NCI-H2196 treated with DMSO at 0.1 percent for 48 hours (cell line): ENCODE data around the gene ALS2CL.
"Not testable (repeated sequence)": the region's sequence is repeated elsewhere in the genome, so short reads cannot be mapped to it uniquely, and the experiment has no call there.

Experiments used
- DNase-seq: peaks from one replicate; lab custom pipeline; 2025; ENCODE audit not compliant: unreplicated experiment; lab: John Stamatoyannopoulos, UW

The ALS2CL gene

DNA sequence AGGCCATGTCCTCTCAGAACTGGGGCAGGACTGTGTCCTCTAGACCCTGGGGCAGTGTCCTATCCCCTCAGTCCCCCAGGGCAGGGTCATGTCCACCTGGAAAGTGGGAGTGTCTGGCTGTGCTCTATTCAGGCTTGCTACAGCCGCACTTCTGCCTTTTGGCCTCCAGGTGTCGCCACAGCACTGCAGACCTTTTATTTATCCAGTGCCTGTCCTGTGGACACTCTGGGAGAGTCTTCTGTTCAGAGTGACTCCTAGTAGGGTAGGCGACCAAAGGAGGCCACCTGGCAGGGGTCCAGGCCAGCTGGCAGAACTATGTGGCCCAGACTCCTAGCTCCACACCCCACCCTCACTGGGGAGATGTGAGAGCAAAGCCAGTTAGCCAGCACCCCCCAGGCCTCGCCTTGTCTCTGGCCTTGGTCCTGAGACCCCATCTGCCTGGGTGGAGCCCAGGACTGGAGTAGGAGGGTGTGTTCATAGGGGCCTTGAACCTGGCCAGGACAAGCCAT lies 11.6 kb upstream of the ALS2CL start:
- DNase-seq = peak; percentile 27

DNA sequence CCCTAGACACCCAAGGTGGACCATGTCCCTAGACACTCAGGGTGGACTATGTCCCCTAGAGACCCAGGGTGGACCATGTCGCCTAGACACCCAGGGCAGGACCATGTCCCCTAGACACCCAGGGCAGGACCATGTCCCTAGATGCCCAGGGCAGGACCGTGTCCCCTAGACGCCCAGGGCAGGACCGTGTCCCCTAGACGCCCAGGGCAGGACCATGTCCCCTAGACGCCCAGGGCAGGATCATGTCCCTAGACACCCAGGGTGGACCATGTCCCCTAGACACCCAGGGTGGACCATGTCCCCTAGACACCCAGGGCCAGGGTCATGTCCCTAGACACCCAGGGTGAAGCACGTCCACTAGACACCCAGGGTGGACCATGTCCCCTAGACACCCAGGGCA lies 10.9 kb upstream of the ALS2CL start:
- DNase-seq = not testable (repeated sequence)

DNA sequence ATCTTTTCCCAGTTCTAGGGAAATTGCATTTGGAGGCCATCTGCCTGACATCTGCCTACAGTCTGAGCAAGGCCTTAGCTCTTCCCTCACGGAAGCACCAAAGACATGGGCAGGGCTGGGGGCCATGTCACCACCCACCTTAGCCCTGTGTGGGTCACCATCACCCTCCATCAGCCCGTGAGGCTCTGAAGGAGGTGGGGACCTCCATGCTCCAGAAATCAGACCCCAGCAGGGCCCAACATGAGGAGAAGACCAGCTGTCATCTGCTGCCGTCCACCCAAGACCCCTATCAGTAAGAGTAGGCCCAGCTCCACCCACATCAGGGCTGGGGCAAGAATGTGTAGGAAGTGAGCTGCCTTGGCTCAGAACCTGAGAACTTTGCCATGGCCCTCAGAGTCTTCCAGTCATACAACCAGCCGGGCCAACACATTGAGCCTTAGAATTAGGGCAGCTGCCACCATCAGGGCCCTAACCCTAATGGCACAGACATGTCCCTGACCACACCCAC lies 9.6 kb upstream of the ALS2CL start:
- no peak for DNase-seq

DNA sequence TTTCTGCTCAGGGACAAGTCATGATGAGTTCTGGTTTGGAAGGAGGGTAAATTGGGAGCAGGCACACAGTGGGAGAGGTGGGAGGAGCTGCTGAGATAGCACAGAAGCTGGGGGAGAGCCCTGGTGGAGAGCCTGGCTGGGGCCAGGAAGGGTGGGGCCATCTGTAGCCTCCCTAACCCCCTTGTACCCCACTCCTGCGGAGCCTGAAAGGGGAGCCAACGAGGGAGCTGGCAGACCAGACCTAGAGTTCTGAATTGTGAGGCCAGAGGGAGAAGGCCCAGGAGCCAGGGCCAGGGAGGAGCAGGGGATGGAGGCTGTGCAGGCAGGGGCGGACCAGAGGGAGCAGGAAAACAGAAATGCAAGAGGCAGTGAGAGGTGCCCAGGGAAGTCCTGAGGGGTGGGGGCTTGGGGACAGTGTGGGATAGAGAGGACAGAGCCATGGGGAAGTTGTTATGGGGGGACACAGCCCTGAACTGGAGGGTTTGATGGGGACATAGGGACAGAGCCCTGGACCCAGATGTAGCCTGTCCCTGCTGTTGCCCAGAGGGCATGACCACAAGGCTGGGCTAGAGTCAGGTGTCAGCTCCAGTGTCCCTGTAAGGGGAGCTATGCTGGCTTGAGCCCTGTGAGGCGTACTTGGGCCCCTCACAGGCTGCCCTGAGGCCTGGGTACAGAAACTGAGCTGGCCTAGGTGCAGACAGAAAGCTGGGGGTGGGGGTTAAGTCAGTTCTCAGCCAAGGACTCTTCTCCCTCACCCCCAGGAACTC lies 8.9 kb upstream of the ALS2CL start:
- DNase-seq = no peak

DNA sequence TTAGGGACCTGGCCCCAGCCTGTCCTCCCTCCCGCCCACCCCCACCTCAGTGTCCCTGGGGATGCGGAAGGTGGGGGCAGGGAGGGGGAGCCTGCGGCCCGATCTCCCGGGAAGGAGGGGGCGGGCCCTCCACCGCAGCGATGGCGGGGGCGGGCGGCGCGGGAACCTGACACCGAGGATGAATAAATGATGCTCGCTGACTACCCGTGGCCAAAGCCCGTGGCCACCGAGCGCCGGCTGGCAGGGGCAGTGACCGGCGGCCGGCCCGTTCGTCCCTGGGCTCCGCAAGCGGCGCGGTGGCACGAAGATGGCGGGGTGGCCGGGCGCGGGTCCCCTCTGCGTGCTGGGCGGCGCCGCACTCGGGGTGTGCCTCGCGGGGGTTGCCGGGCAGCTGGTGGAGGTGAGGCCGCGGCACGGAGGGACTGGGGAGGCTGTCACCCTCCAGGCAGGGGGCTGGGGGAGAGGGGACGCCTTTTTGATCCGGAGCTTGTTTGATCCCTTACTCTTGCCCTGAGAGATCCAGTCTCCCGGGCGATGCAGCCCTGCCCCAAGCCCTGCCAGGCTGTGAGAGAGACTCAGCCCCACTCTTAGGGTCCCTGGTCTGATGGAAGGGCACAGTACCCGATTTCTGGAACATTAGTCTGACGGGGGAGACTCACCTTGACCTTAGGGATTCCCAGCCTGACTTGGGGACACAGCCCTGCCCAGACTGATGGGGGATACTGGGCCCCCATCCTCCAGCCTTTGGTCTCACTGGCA lies 7.9 kb upstream of the ALS2CL start, which contains the start of gene TMIE:
Gene TMIE (plus strand): TSS at position 212 of the 759 bp plus-strand sequence. CDS start 96 bp downstream, at position 308.
- DNase-seq = no peak

DNA sequence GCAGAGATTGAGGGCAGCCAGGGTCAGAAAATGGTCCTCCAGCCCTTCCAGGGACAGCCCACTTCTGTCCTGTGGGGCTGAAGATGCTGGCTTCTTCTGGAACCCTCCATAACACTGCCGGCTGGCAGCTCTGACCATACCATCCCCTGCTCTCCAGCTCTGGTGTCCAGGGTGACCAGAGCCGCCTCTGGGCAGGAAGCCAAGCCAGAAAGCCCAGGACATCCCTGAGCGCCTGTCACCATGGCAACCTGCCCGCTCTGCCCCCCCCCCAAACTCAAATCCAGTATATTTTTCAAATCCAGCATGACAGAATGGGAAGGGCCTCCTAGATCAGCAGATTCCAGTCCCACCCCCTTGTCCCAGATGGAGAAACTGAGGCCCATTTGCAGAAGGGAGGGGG lies 7.3 kb upstream of the ALS2CL start:
- peak; percentile 40 for DNase-seq

DNA sequence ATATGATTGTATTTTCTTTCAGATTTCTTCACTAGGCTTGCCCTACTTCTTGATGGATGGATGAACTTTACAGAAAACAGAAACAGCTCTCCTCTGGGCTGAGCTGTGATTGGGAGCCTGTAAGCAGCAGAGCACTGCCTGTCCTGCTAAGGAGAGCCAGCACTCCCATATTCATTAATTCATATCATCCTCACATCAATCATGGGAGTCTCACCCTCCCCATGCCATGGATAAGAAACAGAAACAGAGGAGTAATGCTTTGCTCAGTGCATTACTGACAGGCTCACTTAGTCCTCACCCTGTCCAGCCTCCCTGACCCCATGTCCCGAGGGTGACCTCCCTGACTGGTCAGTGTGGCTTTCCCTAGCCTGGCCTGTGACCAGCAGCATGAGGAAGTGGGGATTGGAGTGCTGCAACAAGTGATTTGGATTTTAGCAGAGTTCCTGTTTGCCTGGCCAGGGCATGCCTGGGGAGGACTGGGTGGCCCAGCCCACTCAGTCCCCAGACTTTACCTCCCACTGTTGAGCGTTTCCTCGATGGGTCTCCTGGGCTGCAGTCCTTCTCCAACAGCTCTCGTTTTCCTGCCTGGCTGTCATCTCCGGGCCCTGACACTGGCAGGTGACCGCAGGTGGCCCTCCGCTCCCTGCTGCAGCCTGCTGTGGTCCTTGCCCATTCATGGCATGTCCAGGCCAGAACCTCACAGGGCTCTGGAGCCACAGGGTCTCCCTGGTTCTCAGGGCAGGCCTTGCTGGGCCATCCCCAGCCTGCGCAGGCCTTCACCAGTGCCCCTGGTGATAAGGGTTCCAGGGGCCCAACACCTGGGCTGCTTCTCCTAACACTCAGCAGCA lies 6.4 kb upstream of the ALS2CL start:
- no peak for DNase-seq

DNA sequence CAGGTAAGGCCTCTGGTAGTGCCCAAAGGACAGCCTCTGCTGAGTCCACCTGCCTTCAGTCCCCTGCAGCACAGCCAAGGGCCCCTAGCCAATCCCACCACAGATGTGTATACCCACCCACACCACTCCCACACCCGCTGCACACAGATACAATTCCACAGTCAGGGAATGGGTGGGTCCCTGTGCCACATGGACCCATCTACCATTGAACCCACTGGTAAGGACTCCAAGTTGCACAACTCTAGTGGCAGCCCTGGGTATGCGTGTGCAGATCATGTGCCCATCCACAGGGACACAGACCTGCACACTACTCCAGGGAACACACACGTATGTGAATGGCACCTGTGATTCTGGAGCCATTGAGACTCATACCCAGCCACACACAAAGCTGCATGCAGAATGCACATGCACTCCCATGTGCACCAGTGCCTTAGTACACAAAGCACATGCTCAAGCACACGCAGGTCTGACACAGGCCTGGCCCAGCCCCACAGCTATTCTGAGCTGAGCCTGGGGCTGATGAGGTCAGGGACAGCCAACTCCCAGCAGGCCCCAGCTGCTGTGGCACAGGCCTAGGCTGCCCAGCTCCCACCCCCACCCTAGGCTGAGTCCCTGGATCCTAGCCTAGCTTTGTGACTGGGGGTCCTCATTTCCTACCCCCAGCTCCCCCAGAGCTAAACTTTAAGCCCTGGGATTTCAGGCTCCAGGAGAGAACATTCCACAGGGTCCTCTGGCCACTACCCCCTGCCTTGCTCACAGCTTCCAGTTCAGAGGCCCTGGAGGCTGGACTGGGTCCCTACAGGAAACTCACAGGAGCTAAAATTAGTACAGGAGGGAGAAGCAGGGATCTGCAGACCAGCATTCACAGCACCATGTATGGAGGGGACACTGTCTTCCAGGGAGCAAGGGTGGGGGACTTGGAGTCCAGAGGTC lies 2.7 kb upstream of the ALS2CL start:
- no peak for DNase-seq

DNA sequence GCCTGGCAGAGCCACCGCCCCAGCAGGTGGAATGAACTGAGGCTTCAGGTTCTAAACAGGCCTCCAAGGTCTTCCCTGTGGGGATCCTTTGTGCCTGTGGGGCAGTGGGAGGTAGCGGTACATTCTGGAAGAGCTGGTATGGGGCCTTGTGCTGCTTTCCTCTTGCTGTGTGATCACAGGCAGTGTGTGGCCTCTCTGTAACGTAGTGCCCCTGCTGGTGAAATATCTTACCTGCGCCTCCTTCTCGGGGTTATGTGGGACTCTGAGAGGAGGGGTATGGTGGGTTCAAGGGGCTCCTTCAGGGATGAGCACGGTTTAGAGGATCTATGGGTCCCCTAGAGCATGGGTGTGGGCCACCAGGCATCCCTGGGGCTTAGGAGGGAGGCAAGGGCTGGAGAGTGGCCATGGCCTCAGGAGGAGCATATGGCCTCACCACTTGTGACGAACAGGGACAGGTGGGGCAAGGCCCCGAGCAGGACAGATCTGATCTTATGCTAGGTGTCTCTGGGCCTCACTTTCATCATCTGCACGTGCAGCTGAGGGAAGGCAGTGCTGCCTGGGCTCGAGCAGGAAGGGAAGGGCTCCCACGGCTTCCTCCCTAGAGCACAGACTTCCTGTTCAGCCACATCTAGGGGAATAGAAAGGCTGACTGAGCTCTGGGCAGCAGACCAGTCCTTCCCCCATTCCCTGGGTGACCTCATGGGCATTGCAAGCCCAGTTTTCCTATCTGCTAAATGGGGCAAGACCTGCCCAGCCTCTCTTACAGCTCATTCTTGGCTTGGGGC lies 1.9 kb upstream of the ALS2CL start:
- DNase-seq = no peak

DNA sequence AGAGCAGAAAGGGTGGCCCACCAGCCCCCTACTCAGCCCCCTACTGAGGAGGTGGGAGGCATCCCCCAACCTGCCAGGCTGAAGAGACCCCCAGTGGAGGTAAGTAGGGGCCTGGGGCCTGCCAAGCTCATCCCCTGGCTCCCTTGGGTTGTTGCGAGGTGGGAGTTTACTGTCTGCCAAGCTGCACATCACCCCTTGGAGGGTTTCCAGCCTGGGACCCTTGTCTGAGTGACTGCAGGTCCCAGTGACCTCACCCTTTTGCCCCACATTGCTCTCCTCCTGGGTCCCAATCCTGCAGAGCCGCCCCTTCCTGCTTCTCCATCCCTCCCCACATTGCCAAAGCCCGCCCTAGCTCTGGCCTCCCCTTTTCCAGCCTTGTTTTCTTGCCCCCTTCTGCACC lies 1.0 kb upstream of the ALS2CL start:
- no peak for DNase-seq

DNA sequence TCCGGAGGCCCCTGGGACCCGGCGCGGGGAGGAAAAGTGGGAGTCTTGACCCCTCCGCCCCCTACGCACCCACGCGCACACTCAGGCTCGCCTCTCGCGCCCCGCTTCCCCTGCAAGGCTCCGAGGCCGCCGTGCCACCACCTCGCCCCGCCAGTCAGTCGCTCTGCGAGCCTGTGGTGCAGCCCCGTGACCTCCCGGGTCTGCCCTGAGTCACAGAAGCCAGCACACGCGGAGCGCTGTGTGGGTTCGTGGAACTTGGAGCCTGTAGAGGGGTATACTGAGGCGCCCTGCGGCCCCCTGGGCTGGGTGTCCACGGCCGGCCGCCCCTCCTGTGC lies 380 bp upstream of the ALS2CL start:
- no peak for DNase-seq

DNA sequence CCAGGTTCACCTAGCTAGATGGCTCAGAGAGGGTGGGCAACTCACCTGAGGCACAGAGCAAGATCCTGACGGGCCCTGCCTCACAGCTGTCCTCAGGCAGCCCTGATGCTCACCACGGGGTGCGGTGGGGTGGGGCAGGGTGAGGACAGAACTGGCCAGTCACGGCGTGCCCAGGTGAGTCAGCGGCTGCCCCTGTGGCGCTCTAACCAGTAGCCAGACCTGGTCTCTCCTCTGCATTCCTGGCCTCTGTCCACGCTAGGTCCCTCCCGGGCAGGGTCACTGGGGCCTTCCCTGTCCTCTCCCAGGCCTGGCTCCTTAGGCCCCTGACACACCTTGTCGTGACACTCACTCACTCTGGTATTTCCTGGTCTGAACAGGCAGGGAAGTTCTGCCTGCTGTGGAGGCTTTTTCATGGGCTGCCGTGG lies 901 bp downstream of the ALS2CL start:
- no peak for DNase-seq

DNA sequence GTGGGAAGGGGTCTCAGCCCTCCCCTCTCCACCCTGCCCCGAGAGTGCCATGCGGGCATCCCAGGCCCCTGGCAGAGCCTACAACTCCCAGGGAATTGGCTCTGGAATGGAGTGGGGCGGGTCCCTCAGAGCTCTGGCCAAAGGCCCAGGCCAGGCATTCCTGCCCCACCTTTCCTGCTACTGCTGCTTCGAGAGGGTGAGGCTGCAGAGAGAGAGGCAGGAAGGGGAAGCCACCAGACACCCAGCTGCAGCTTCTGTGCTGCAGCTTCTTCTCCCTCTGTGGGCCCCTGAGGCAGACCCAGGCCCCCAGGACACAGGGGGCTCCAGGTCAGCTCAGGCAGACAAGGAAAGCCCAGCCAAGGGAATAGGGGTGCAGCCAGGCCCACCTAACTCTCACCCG lies 2.7 kb downstream of the ALS2CL start:
- no peak for DNase-seq

DNA sequence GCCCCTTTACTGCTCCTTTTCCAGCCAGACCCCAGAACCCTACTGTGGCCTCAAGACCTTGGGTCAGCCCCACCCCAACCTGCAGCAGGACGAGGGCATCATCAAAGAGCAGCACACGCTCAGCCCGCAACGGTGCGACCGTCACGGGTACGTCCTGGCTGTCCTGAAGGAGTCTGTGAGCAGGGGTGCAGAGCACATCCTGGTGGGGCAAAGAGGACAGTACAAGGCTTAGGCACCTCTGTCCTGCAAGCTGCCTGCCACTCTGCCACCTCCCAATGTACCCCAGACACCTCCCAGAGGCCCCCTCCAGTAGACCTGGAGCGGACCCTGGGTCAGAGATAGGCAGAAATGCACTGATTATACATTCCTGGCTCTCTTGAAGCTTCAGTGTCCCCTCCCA lies 8.0 kb downstream of the ALS2CL start:
- no peak for DNase-seq

DNA sequence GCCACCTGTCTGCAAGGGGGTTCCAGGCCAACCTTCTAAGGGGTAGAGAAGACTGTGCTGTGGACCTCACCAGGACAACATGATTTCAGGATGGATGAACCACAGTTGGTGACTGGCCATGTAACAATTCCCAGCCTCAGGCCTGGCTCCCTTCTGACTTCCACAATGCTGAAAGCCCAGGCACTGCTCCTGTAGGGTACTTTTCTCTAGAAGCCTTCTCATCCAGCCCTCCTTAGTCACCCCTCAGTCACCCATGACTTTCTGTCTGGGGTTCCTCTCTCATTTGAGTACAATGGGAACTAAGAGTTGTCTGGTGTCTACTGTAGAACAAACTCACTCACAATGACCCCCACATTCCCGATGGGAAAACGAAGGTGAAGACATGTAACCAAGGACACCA lies 8.6 kb downstream of the ALS2CL start:
- DNase-seq = no peak

DNA sequence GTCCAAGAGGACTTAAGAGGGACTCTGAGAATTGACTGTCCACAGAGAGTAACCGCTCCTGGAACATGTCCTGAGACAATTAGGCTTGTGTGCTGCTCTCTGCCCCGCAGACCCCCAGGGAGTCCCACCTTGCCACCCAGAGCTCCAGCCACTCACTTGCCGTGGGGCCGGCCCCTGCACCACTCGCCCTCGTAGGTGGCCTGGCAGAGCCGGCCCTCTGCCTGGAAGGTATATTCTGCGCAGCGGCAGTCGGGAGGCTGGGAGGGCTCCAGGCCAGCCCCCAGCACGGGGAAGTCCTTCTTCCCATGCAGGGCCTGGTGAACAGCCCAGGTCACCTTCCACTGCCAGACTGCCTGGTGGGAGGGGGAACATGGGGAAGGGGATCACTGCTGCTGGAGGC lies 10.5 kb downstream of the ALS2CL start:
- no peak for DNase-seq

DNA sequence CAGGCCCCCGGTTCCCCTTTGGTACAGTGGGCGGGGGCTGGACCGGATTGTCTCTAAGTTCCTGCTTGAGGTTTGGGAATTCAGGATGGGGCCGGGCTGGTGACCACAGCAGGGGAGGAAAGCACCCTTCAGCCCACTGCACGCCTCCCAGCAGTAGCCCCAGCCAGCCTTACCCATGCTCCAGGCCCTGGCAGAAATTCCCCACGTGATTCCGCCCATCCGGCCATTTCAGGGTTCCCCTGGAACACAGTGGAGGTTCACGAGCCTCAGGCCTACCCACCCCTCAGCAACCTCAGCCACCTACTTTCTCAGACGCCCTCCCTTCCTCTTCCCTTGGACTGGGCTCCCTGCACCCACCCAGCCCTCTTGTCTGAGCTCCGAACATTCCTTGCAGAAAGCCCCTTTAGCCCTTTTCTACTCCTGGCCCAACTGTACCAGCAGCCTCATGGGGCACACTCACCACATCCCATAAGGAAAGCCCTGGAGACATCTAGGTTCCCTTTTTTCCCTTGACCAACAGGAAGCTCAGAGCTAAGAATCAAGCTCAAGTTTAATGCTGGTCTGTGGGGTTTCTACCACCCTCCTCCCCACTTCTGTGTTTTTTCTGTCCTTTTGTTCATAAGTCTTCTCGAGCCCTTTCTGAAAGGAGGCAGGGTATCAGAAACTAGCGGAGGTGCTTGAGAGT lies 11.5 kb downstream of the ALS2CL start:
- DNase-seq = no peak

DNA sequence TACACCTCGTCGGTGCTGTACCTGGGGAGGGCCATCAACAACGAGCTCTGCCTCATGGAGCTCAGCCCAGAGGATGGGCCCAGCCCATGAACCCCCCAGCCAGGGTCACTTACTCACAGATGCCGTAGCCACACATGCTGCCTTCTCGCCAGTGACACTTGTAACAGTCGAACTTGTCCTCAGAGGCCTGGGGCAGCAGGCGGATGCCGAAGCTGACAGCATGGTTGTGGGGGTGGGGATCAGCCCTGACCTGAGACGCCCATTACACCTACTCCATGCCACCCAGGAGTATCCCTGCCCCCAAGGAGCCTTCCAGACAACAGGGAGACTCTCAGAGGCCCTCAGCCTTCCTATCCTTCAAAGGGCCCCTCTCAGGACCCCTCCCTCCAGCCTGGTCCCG lies 12.1 kb downstream of the ALS2CL start:
- DNase-seq = no peak

DNA sequence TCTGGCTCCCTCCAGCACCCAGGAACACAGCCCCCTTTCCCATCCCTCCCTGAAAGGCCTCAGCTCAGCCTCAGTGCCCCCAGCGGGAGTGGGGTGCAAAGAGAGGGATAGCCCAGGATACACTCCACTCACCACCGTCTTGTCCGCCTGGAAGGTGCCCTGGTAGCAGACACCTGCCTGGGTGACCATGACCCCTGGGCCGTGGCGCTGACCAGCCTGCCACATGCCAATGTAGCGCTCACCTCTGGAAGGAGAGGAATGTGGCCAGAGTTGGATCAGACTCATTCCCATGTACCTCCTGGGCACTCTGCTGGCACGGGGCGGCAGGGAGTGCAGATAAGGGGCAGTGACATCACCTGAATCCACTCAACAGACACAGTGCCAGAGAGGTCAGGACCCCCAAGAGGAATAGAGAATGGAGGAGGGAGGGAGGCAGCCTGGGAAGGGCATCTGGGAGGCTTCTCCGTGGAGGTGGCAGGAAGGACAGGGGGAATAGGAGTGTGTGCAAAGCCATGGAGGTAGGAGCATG lies 13.1 kb downstream of the ALS2CL start:
- no peak for DNase-seq
